Activated naive CD4-positive, alpha-beta T cell treated with anti-CD3 and anti-CD28 coated beads, Interleukin-2, amount 50 U/mL, for 24 hours (primary cell): ENCODE data around the gene MYOG.

ENCODE experiments used
- H3K27ac Mint-ChIP-seq: one replicate; pipeline ENCODE4 v1.8.0; 2021; ENCODE audit warnings: mild to moderate bottlenecking, mixed read lengths
- H3K27me3 Mint-ChIP-seq: one replicate; pipeline ENCODE4 v1.8.0; 2021; ENCODE audit warnings: mixed read lengths
- H3K36me3 Mint-ChIP-seq: one replicate; pipeline ENCODE4 v1.8.0; 2021; ENCODE audit warnings: mixed read lengths
- H3K4me1 Mint-ChIP-seq: one replicate; pipeline ENCODE4 v1.8.0; 2021; ENCODE audit warnings: mixed read lengths
- H3K4me3 Mint-ChIP-seq: one replicate; pipeline ENCODE4 v1.8.0; 2021; ENCODE audit warnings: mild to moderate bottlenecking, mixed read lengths
- H3K9me3 Mint-ChIP-seq: one replicate; pipeline ENCODE4 v1.8.0; 2021; ENCODE audit warnings: mixed read lengths

MYOG gene

DNA sequence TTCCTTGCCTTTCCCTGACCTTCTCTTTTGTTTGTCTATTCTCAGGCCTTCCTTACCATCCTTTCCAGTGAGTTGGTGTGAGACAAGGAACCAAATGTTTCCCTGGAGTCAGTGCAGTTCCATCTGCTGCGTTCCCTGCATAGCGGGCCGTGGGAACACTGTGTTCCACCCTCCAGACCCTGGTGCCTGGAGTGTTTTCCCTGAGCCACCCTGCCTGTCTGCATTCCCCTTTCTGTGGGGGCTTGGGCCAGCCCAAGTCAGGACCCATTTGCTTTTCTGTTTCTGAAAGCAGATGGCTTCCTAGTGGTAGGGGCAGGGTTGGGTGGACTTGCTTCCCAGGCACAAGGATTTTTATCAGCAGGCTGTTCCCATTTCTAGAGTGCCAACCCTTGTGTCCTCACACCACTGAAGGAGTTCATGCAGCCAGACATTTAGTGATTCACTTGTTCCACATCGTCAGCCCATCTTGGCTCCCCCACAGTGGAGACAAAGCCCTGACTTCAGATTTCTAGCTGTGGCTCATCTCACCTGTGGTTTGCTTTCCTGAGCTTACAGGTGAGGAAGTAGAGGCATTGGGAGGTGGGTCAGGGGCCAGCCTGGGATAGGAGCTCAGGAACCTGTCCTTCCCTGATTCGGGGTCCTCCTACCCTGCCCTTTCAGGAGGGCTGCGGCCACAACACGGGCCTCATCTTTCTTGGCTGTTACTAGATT is 14.1 kb upstream of the MYOG start:
- peaks cover 12% of the 10 kb centered on the region for H3K27me3 Mint-ChIP-seq
- no peaks in the 10 kb centered on the region for H3K4me1 Mint-ChIP-seq
- no peak overlapping the region for H3K4me3 Mint-ChIP-seq
- peaks cover 10% of the 10 kb centered on the region for H3K9me3 Mint-ChIP-seq
- H3K27ac Mint-ChIP-seq: no peak overlapping the region
- H3K36me3 Mint-ChIP-seq: no peaks in the 10 kb centered on the region

DNA sequence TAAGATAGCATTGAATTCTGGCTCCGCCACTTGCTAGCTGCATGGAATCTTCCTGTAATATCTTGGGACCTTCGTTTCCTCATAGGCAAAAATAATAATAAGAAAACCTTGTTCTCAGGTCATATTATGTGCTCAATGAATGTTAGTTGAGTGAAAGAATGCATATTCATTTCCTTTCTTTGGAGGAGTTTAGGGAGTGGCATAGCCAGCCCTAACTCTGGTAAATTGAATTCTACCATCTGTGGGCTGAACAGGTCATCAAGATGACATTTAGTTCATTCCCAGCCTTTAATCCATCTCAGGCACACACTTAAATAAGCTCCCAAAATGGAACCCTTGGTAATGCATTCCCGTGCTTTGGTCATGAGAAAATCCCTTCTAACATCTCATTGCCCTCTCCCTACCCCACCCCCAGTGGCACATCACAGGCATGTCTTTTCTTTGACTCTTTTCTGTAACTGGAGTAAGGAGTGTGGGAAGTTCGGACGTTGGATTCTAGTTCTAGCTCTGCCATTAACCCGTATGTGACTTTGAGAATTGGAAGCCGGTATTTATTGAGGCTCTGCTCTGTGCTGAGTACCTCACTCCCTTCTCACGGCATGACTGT is 13.2 kb upstream of the MYOG start:
- H3K36me3 Mint-ChIP-seq: no peaks in the 10 kb centered on the region
- no peak overlapping the region for H3K4me3 Mint-ChIP-seq
- no peak overlapping the region for H3K27ac Mint-ChIP-seq
- peaks cover 17% of the 10 kb centered on the region for H3K9me3 Mint-ChIP-seq
- no peaks in the 10 kb centered on the region for H3K4me1 Mint-ChIP-seq
- H3K27me3 Mint-ChIP-seq: peaks cover 10% of the 10 kb centered on the region

DNA sequence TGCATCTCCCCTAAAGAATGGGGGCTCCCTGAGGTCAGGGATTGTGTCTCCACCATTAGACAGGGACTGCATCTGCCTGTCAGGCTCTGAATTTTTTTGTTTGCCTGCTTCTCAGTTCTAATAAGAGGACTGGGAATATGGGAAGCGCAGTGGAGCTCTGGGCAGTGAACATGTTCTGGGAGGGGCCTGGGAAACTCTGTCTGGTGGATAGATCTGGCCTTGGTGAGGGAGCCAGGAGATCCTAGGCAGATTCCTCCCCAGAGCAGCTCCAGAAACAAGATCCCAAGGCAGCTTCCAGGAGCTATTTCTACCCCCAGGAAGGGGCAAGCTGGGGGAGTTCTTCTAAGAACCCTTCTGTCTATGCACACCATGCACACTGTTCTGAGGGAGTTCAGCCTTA is 12.6 kb upstream of the MYOG start:
- H3K27ac Mint-ChIP-seq: no peak overlapping the region
- no peak overlapping the region for H3K4me3 Mint-ChIP-seq
- H3K4me1 Mint-ChIP-seq: no peaks in the 10 kb centered on the region
- peaks cover 12% of the 10 kb centered on the region for H3K27me3 Mint-ChIP-seq
- no peaks in the 10 kb centered on the region for H3K36me3 Mint-ChIP-seq
- peaks cover 17% of the 10 kb centered on the region for H3K9me3 Mint-ChIP-seq

DNA sequence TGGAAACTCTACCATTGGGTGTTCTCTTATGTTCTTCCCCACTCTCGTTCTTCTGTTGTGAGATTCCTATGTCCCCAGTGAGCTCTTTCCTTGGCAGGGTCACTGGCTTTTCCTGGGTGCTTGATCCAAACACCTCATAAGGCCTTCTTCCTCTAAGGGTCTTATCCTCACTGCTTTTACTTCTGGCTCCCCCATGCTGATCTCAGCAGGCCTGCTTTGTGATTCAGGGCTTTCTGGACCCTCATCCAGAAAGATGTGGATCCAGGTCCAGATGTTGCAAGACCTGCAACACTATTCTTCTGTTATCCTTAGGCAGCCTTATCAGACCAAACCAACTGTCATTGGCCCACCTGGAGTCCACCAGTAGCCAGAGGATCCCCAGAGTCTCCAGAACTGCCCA is 11.2 kb upstream of the MYOG start:
- Mint-ChIP-seq H3K27me3 (peaks cover 21% of the 10 kb centered on the region), H3K36me3 (no peaks in the 10 kb centered on the region)

DNA sequence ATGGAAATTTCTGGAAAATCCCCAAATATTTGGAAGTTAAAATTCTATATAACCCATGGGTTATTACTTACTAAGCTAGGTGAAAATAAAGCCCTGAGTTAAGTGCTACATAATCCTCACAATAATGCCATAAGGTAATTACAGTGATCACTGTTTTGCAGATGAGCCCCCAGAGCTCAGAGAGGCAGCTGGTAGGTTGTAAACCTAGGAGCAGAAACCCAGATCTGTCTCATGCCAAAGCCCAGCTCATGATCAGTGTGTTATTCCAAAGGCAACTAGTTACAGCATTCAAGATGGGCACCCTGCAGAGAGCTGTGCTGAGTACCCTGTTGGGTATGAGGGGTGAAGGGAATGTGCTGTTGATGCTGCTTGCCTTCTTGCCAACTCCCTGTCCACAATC is 10.8 kb upstream of the MYOG start:
- no peak overlapping the region for H3K27ac Mint-ChIP-seq
- no peaks in the 10 kb centered on the region for H3K36me3 Mint-ChIP-seq
- no peaks in the 10 kb centered on the region for H3K4me1 Mint-ChIP-seq
- peaks cover 23% of the 10 kb centered on the region for H3K27me3 Mint-ChIP-seq
- H3K9me3 Mint-ChIP-seq: peaks cover 17% of the 10 kb centered on the region
- no peak overlapping the region for H3K4me3 Mint-ChIP-seq

More for the DNA sequence above, 11.2 kb upstream of the MYOG start:
- Mint-ChIP-seq H3K4me3 (no peak overlapping the region), H3K27ac (no peak overlapping the region), H3K4me1 (no peaks in the 10 kb centered on the region), H3K9me3 (peaks cover 17% of the 10 kb centered on the region)

DNA sequence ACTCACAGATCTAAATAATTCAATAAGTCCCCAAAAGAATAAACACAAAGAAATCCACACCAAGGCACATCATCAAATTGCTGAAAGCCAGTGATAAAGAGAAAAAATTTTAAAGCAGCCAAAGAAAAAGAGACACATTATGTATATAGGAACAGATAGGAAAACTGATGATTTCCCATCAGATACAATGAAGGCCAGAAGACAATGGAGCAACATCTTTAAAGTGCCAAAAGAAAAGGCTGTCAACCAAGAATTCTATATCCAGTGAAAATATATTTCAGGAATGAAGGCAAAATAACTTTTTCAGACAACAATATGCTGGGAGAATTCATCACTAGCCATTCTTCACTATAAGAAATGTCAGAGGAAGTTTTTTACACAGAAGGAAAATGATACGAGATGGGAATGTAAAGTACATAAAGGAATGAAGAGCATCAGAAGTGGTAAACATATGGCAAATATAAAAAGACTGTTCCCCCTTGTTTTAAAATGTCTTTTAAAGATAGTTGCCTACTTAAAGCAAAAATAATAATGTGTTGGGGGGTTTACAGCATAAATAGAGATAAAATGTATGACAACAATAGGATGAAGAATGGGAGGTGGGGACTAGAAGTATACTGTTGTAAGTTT is 9.4 kb upstream of the MYOG start:
- peaks cover 28% of the 10 kb centered on the region for H3K27me3 Mint-ChIP-seq
- H3K4me3 Mint-ChIP-seq: no peak overlapping the region
- H3K9me3 Mint-ChIP-seq: peaks cover 17% of the 10 kb centered on the region
- no peak overlapping the region for H3K27ac Mint-ChIP-seq
- H3K36me3 Mint-ChIP-seq: no peaks in the 10 kb centered on the region
- no peaks in the 10 kb centered on the region for H3K4me1 Mint-ChIP-seq

DNA sequence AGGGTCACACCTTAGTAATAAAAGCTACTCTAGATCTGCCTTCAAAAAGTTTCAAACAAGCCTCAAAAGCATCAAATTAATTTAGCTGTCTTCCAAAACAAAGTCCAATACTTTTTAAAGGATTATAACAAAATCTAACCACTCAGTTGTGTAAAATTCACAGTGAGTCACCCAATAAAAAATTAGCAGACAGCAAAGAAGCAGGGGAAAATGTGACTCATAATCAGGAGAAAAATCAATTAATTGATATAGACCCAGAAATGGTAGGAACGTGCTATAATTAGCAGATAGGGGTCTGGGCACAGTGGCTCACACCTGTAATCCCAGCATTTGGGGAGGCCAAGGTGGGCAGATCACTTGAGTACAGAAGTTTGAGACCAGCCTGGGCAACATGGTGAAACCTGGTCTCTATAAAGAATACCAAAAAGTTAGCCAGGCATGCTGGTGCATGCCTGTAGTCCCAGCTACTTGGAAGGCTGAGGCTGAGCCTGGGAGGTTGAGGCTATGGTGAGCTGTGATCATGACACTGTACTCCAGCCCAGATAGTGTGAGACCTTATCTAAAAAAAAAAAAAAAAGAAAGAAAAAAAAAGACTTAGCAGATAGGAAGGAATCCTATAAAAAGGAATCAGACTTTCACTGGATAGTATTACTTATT is 8.1 kb upstream of the MYOG start:
- no peaks in the 10 kb centered on the region for H3K36me3 Mint-ChIP-seq
- no peaks in the 10 kb centered on the region for H3K4me1 Mint-ChIP-seq
- no peak overlapping the region for H3K27ac Mint-ChIP-seq
- no peak overlapping the region for H3K4me3 Mint-ChIP-seq
- H3K27me3 Mint-ChIP-seq: peaks cover 25% of the 10 kb centered on the region
- H3K9me3 Mint-ChIP-seq: peaks cover 17% of the 10 kb centered on the region

DNA sequence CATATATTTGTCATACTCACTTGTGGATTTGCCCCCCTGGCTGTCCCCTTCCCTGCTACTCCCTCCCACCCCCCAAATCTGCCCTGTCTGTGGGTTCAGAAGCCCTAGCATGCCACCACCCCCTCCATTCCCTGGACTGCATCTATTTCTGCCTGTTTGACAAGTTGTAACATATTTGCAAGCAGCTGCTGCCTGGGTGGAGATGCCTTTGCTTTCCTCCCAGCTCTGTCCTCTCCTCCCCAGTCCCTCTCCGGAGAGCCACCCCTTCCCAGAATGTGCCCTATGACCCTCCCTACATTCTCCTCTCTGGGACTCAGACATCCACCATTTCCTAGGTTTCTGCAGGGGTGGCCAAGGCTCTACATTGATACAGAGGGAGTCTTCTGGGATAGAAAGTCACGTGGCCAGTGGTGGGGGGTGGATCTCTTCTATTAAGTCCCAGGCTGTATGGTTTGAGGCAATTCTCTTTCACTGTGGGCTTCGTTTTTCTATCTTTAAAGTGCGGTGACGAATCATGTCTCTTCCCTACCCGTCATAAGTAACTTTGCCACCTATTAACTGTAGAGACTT is 6.0 kb upstream of the MYOG start:
- no peaks in the 10 kb centered on the region for H3K36me3 Mint-ChIP-seq
- peaks cover 25% of the 10 kb centered on the region for H3K27me3 Mint-ChIP-seq
- peaks cover 17% of the 10 kb centered on the region for H3K9me3 Mint-ChIP-seq
- H3K27ac Mint-ChIP-seq: no peak overlapping the region
- H3K4me1 Mint-ChIP-seq: no peaks in the 10 kb centered on the region
- H3K4me3 Mint-ChIP-seq: no peak overlapping the region

DNA sequence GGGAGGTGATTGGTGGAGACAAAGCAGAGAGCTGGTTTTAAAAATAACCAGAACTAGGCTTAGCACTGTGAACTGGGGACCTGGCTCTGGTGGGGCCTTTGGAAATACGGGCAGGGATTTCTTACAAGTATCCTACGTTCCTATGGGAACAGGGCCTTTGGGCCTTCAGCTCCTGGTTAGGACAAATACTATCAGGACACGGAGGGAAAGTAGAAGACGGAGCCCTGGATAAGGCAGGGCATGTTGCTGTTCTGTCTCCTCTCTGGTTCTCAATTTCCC is 5.3 kb upstream of the MYOG start:
- no peaks in the 10 kb centered on the region for H3K4me1 Mint-ChIP-seq
- no peak overlapping the region for H3K27ac Mint-ChIP-seq
- no peaks in the 10 kb centered on the region for H3K36me3 Mint-ChIP-seq
- peaks cover 25% of the 10 kb centered on the region for H3K27me3 Mint-ChIP-seq
- H3K9me3 Mint-ChIP-seq: peaks cover 17% of the 10 kb centered on the region
- H3K4me3 Mint-ChIP-seq: no peak overlapping the region

DNA sequence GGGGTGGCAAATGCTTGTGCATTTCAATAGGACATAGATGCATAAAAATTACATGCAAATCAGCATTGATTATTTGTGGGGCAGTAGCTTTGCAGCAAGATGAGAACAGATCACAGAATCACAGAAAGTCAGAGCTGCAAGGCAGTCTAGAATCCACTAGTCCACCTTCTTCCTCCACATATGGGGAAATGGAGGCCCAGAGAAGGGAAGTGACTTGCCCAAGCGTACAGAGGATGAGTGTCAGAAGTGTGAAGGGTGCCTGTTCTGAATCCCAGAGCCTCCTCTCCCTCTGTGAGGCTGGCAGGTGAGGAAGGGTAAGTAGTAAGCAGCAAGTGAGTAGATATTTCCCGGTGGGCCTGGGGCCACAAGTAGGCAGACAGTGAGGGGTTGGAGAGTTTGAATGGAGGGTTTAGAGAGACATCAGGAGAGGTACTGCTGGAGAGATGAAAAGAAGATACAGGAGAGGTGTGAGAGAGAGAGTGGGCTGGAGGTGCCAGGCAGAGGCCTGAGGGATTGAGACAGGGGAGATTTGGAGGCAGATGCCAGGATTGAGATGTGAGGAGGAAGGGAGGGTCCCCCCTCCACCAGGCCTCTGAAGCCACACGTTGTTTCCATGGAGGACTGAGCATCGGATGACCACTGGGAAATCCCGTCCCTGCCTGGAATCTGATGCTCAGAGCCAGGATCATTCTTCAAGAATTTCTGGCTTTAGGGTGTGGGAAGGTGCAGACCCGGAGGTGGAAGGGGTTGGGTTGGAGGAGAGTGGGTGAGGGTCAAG is 4.8 kb upstream of the MYOG start:
- Mint-ChIP-seq H3K4me1 (no peaks in the 10 kb centered on the region), H3K36me3 (no peaks in the 10 kb centered on the region), H3K27ac (no peak overlapping the region), H3K4me3 (no peak overlapping the region), H3K27me3 (peaks cover 25% of the 10 kb centered on the region), H3K9me3 (peaks cover 14% of the 10 kb centered on the region)

DNA sequence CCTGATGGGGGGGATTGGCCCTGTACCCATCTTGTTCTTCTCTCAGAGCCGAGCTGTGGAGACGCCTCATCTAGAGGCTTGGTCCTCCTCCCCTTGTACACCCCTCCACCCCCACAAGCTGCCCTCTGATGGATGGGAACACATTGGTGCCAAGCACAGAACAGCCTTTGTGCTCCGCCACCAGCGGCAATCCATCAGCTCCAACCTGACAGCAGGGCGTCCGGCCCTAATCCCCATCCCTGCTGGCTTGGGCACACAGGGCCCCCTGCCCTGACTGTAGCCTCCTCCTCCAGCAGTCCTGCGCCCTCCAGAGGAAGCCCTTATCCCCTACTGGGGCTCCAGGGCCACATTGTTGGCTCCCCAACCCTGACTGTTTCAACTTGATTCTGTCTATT is 3.8 kb upstream of the MYOG start:
- no peak overlapping the region for H3K4me3 Mint-ChIP-seq
- peaks cover 5% of the 10 kb centered on the region for H3K9me3 Mint-ChIP-seq
- H3K27me3 Mint-ChIP-seq: peaks cover 24% of the 10 kb centered on the region
- H3K27ac Mint-ChIP-seq: no peak overlapping the region
- H3K4me1 Mint-ChIP-seq: no peaks in the 10 kb centered on the region
- H3K36me3 Mint-ChIP-seq: no peaks in the 10 kb centered on the region

DNA sequence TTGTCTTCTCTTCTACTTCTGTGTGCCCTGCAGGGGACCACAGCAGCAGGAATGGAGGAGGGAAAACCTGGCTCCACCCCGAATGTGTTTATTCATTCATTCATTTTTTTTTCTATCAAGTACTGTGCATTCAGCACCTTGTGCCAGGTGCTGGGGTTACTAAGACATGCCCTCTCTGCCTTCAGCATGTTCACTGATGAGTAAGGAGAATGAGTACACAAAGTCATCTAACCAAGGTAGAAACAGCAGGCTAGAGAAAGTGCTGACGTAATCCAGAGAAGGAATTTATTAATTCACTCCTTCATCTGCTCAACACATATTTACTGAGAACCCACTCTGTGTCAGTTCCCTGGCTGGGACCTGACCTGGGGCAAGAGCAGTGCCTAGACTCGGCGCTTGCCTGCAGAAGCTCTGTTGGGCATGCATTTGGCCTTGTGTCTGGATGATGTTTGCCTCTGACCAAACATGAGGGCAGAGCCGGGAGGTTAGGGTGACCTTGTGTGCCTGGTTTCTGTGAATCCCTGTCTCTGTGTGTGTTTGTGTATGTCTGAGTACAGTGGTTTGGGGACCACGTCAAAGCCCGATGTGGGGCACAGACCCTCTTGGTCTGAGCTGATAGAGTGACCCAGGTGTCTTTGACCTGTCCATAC is 3.3 kb upstream of the MYOG start:
- Mint-ChIP-seq H3K27ac (no peak overlapping the region), H3K27me3 (peaks cover 24% of the 10 kb centered on the region), H3K4me3 (no peak overlapping the region), H3K9me3 (no peaks in the 10 kb centered on the region), H3K4me1 (no peaks in the 10 kb centered on the region), H3K36me3 (no peaks in the 10 kb centered on the region)

DNA sequence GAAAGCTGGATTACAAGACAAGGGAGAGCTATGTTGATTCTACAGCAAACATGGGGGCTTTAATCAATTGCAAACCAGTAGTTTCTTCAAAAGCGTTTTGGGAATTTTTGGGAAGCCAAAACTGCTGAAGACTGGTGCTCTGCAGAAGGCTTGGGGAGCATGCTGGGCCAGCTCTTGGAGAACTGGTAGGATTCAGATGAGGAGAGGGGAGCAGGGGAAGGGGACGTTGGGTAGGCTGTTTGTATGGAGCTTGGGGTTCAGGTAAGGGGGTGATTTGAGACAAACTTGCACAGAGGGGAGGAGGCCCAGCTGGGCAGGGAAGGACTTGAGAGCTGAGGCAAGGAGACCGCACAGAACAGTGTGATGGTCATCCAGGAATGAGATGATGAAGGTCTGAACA is 2.6 kb upstream of the MYOG start:
- Mint-ChIP-seq H3K27ac (no peak overlapping the region), H3K4me1 (no peaks in the 10 kb centered on the region), H3K9me3 (no peaks in the 10 kb centered on the region), H3K27me3 (peaks cover 22% of the 10 kb centered on the region), H3K4me3 (no peak overlapping the region), H3K36me3 (no peaks in the 10 kb centered on the region)

DNA sequence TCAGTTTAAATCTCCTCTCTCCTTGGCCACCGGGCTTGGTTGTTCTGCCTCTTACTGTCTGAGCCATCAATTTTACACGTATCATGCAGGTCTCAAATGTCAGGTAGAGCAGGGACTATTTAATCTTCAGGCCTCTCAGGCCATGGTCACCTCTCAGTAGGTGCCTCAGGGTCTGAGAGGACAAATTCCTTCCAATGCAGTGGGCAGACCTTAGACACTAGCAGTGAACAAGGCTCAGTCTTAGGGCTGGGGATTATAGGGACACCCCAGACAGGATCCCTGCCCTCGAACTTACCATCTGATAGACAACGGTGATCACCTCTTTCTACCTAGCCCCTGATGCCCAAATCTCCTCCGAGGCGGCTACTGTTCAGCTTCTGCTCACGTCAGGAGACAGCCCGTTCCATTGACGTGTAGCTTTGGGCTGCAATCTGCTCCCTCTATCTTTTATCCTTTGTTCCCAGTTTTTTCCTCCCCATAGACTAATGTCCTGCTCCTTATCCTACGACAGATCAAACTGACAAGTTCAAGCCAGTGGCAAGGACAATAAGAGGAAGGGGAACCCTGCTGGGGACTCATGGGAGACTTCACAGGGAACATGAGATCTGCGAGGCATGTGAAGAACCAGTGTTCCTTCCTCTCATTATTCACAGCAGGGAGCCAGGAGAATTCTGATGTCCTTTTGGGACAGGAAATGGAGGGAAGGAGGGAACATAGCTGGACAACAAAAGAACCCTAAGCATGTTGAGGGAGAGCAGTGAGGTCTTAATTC is 1.4 kb upstream of the MYOG start:
- Mint-ChIP-seq H3K27me3 (peaks cover 12% of the 10 kb centered on the region), H3K4me3 (no peak overlapping the region), H3K9me3 (no peaks in the 10 kb centered on the region), H3K36me3 (no peaks in the 10 kb centered on the region), H3K4me1 (no peaks in the 10 kb centered on the region), H3K27ac (no peak overlapping the region)
